Measurements from ENCODE around the gene ZSWIM4.
A peak's percentile ranks its signal among the peaks of the same experiment; 100 is the strongest.

The ZSWIM4 gene

GRCh38 chr19:13861714-13862531 is 66.7 kb downstream of the ZSWIM4 start:
- ATAC-seq, result peak; percentile 86
- TF ChIP-seq PPARA (CRISPR knock-in tag; IDR thresholded peaks at IDR 0.05; ENCODE audit: borderline replicate concordance), result no peak
- TF ChIP-seq RARB (CRISPR knock-in tag; IDR thresholded peaks at IDR 0.05), result no peak
- no peak for TF ChIP-seq TCF4 (CRISPR knock-in tag; IDR thresholded peaks at IDR 0.05; ENCODE audit: borderline replicate concordance)
- TF ChIP-seq OSR1 (CRISPR knock-in tag; IDR thresholded peaks at IDR 0.05), result no peak
- TF ChIP-seq CREB5 (CRISPR knock-in tag; IDR thresholded peaks at IDR 0.05; ENCODE audit: low read depth), result no peak
- TF ChIP-seq POU6F1 (CRISPR knock-in tag; IDR thresholded peaks at IDR 0.05; ENCODE audit: borderline replicate concordance, low read depth), result no peak
- TF ChIP-seq ZFP3 (CRISPR knock-in tag; IDR thresholded peaks at IDR 0.05), result 0 out of 2 replicates have a peak, but pooled peaks have one; percentile 72
- peak; percentile 77 for TF ChIP-seq PATZ1 (CRISPR knock-in tag; IDR thresholded peaks at IDR 0.05; ENCODE audit: borderline replicate concordance)
- no peak for TF ChIP-seq CSDC2 (CRISPR knock-in tag; IDR thresholded peaks at IDR 0.05)
- no peak for TF ChIP-seq ISL1 (CRISPR knock-in tag; IDR thresholded peaks at IDR 0.05)
- TF ChIP-seq CSRNP3 (CRISPR knock-in tag; IDR thresholded peaks at IDR 0.05), result no peak
- no peak for TF ChIP-seq ZC3H10 (CRISPR knock-in tag; IDR thresholded peaks at IDR 0.05)
- no peak for TF ChIP-seq ZNF70 (CRISPR knock-in tag; IDR thresholded peaks at IDR 0.05)

- TF ChIP-seq CREB5 (CRISPR knock-in tag; IDR thresholded peaks at IDR 0.05; ENCODE audit: low read depth) (no peak), GLIS3 (CRISPR knock-in tag; IDR thresholded peaks at IDR 0.05) (no peak), CSRNP3 (CRISPR knock-in tag; IDR thresholded peaks at IDR 0.05) (no peak), ESRRG (CRISPR knock-in tag; IDR thresholded peaks at IDR 0.05) (no peak)
- ATAC-seq, result no peak
Measured at GRCh38 chr19:13864046-13864666, 68.9 kb downstream of the ZSWIM4 start.

- ATAC-seq, result no peak
- TF ChIP-seq ZNF70 (CRISPR knock-in tag; IDR thresholded peaks at IDR 0.05) (no peak), OSR1 (CRISPR knock-in tag; IDR thresholded peaks at IDR 0.05) (no peak), PPARA (CRISPR knock-in tag; IDR thresholded peaks at IDR 0.05; ENCODE audit: borderline replicate concordance) (no peak), PATZ1 (CRISPR knock-in tag; IDR thresholded peaks at IDR 0.05; ENCODE audit: borderline replicate concordance) (no peak), ZFP3 (CRISPR knock-in tag; IDR thresholded peaks at IDR 0.05) (no peak), ARNTL (CRISPR knock-in tag; IDR thresholded peaks at IDR 0.05; ENCODE audit: borderline replicate concordance, low read depth) (no peak), RARB (CRISPR knock-in tag; IDR thresholded peaks at IDR 0.05) (no peak), ZC3H10 (CRISPR knock-in tag; IDR thresholded peaks at IDR 0.05) (no peak), TSHZ2 (CRISPR knock-in tag; IDR thresholded peaks at IDR 0.05) (no peak)
Measured at GRCh38 chr19:13864667-13865570, 69.7 kb downstream of the ZSWIM4 start.

Data from SK-N-SH treated with all-trans-retinoic acid at 6 μM for 48 hours (cell line).